ENCODE data around the gene CREBBP.

Gene CREBBP

DNA sequence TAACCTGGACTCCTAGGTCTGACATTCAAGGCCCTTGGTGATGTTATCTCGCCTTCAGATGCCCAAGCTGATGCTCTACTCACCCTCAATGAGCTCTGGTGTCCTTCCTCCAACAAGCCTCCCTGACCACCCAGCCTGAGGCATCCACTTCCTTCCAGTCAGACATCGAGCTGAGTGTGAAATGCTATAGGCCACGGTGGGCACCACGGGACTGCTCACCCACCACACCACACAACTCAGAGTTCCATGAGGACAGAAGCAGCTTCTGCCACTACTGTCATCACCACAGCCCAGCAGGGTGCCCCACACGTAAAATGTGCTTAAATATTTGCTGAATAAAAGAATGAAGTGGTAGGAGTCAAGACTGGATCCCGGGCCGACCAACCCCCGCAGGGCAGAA, 12.0 kb downstream of the CREBBP start:
- no peak for DNase-seq (ENCODE audit: extremely low spot score)
- POLR2A ChIA-PET, result interaction anchor here (1.4 kb wide), 1 partner anchor 12 kb away, joined by 4 read pairs; the partner anchor contains the start of gene CREBBP
- CTCF ChIA-PET, result interaction anchor here (0.9 kb wide), 1 partner anchor 9 kb away, joined by 4 read pairs; no protein-coding TSS in a partner anchor
- TF ChIP-seq FOXA1 (IDR thresholded peaks at IDR 0.05) (no peak), BHLHE40 (IDR thresholded peaks at IDR 0.05; ENCODE audit: borderline replicate concordance) (no peak), TARDBP (IDR thresholded peaks at IDR 0.05) (no peak), ELF4 (IDR thresholded peaks at IDR 0.05) (no peak), FOXM1 (IDR thresholded peaks at IDR 0.05; ENCODE audit: borderline replicate concordance) (no peak), FOXK2 (IDR thresholded peaks at IDR 0.05) (no peak), L3MBTL2 (conservative IDR thresholded peaks at IDR 0.05) (no peak)

DNA sequence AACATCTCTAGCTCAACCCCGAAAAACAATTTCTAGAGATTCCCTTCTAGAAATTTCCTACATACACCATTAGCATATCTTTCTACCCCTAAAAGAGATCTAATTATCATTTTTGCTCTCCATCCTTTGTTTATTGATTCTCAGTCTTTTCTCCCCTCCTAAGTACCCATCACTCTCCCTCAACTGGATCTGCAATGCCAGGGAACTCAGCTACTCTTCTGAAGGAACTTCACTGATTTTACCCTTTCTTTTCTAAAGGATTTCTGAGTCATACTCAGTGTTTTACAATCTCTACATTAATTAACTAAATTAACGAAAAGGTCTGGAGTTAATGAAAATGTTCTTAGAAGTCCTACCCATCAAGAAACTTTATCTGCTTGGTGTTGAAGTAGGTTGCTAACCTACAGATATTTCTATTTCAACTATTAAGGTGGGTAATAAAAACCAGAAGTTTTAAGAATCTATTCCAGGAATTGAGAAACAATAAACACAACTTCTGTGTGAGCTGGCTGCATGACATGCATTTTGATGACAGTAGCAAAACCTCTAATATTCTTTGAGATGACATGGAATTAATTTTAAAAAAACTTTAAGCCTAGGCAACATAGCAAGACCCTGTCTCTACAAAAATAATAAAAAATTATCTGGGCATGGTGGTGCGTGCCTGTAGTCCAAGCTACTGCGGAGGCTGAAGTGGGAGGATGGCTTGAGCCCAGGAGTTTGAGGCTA, 13.6 kb downstream of the CREBBP start:
- no peak for TF ChIP-seq ZNF384 (IDR thresholded peaks at IDR 0.05)
- no peak for TF ChIP-seq L3MBTL2 (conservative IDR thresholded peaks at IDR 0.05)
- TF ChIP-seq SP1 (IDR thresholded peaks at IDR 0.05), result no peak
- no peak for TF ChIP-seq BHLHE40 (IDR thresholded peaks at IDR 0.05; ENCODE audit: borderline replicate concordance)
- TF ChIP-seq ELF4 (IDR thresholded peaks at IDR 0.05), result no peak
- no peak for TF ChIP-seq FOXA1 (IDR thresholded peaks at IDR 0.05)
- no peak for TF ChIP-seq CTBP1 (IDR thresholded peaks at IDR 0.05; ENCODE audit: borderline replicate concordance)
- TF ChIP-seq SUZ12 (IDR thresholded peaks at IDR 0.05), result no peak
- TF ChIP-seq HDGF (IDR thresholded peaks at IDR 0.05; ENCODE audit: borderline replicate concordance), result no peak
- no peak for TF ChIP-seq FOXK2 (IDR thresholded peaks at IDR 0.05)
- TF ChIP-seq FOXM1 (IDR thresholded peaks at IDR 0.05; ENCODE audit: borderline replicate concordance), result no peak
- TF ChIP-seq, protein P1, sequence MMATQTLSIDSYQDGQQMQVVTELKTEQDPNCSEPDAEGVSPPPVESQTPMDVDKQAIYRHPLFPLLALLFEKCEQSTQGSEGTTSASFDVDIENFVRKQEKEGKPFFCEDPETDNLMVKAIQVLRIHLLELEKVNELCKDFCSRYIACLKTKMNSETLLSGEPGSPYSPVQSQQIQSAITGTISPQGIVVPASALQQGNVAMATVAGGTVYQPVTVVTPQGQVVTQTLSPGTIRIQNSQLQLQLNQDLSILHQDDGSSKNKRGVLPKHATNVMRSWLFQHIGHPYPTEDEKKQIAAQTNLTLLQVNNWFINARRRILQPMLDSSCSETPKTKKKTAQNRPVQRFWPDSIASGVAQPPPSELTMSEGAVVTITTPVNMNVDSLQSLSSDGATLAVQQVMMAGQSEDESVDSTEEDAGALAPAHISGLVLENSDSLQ (IDR thresholded peaks at IDR 0.05), result no peak
- no peak for TF ChIP-seq ARNT (IDR thresholded peaks at IDR 0.05)
- no peak for TF ChIP-seq NFRKB (IDR thresholded peaks at IDR 0.05)
- TF ChIP-seq TARDBP (IDR thresholded peaks at IDR 0.05), result no peak
- no peak for TF ChIP-seq LEF1 (IDR thresholded peaks at IDR 0.05; ENCODE audit: borderline replicate concordance)
- CTCF ChIA-PET, result no interaction called here
- POLR2A ChIA-PET, result no interaction called here

DNA sequence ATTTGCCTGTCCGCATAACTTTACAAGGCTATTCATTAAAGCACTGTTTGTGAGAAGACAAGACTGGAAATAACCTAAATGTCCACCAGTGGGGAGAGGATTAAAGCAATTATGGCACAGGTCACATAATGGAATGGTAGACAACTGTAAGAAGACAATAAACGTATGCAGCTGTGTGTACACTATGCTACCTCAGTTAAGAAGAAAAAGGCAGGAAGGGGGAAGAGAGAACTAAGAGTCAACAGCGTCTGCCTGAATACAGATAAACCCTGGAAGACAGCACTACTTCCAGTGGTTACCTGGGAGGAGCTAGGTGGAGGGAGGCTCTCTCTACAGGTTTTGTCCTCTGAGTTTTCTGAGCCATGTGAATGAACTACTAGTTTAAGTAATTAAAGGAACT, 15.3 kb downstream of the CREBBP start:
- POLR2A ChIA-PET, result no interaction called here
- CTCF ChIA-PET, result no interaction called here
- TF ChIP-seq FOXK2 (IDR thresholded peaks at IDR 0.05) (no peak), HDGF (IDR thresholded peaks at IDR 0.05; ENCODE audit: borderline replicate concordance) (no peak), BHLHE40 (IDR thresholded peaks at IDR 0.05; ENCODE audit: borderline replicate concordance) (no peak), L3MBTL2 (conservative IDR thresholded peaks at IDR 0.05) (no peak), ELF4 (IDR thresholded peaks at IDR 0.05) (no peak), TARDBP (IDR thresholded peaks at IDR 0.05) (no peak), ZNF384 (IDR thresholded peaks at IDR 0.05) (no peak), SUZ12 (IDR thresholded peaks at IDR 0.05) (no peak), LEF1 (IDR thresholded peaks at IDR 0.05; ENCODE audit: borderline replicate concordance) (no peak), ARNT (IDR thresholded peaks at IDR 0.05) (no peak), FOXM1 (IDR thresholded peaks at IDR 0.05; ENCODE audit: borderline replicate concordance) (no peak), FOXA1 (IDR thresholded peaks at IDR 0.05) (no peak), SP1 (IDR thresholded peaks at IDR 0.05) (no peak), CTBP1 (IDR thresholded peaks at IDR 0.05; ENCODE audit: borderline replicate concordance) (no peak), NFRKB (IDR thresholded peaks at IDR 0.05) (no peak)
- TF ChIP-seq, protein P1 (IDR thresholded peaks at IDR 0.05), result no peak
- DNase-seq (ENCODE audit: extremely low spot score), result no peak

More for the DNA sequence above, 13.6 kb downstream of the CREBBP start:
- no peak for DNase-seq (ENCODE audit: extremely low spot score)

DNA sequence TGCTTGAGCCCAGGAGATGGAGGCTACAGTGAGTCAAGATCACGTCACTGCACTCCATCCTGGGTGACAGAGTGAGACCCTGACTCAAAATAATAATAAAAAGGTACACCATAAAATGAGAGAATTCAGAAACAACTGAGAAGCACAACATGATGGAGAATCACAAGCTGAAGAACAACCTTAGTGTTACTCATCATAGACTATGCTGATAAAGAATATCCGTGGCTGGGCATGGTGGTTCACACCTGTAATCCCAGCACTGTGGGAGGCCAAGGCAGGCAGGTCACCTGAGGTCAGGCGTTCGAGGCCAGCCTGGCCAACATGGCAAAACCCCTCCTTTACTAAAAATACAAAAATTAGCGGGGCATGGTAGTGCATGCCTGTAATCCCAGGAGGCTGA, 16.0 kb downstream of the CREBBP start:
- no peak for DNase-seq (ENCODE audit: extremely low spot score)
- CTCF ChIA-PET, result no interaction called here
- no peak for TF ChIP-seq ELF4 (IDR thresholded peaks at IDR 0.05)
- no peak for TF ChIP-seq NFRKB (IDR thresholded peaks at IDR 0.05)
- no peak for TF ChIP-seq LEF1 (IDR thresholded peaks at IDR 0.05; ENCODE audit: borderline replicate concordance)
- TF ChIP-seq, protein P1 (IDR thresholded peaks at IDR 0.05), result no peak
- TF ChIP-seq SP1 (IDR thresholded peaks at IDR 0.05), result no peak
- TF ChIP-seq L3MBTL2 (conservative IDR thresholded peaks at IDR 0.05), result no peak
- no peak for TF ChIP-seq ARNT (IDR thresholded peaks at IDR 0.05)
- no peak for TF ChIP-seq TARDBP (IDR thresholded peaks at IDR 0.05)
- POLR2A ChIA-PET, result no interaction called here

DNA sequence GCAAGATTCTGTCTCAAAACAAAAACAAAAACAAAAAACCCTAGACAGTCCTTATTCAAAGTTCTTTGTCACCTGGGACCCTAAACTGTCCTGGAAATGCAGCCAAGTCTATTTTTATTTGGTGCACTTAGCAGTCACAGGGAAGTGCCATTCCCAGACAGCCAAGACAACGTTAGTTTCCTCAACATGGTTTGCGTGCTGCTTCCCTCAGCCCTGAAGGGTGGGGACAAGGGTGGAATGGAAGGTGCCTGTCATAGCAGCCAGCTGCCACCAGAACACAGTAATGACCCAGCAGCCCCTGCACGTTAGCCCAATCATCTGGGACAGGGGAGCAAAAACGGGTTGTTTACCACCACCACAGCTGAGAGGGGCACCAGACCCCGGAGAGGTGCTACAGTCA, 16.9 kb downstream of the CREBBP start:
- no peak for DNase-seq (ENCODE audit: extremely low spot score)
- no peak for TF ChIP-seq SP1 (IDR thresholded peaks at IDR 0.05)
- TF ChIP-seq L3MBTL2 (conservative IDR thresholded peaks at IDR 0.05), result no peak
- TF ChIP-seq TARDBP (IDR thresholded peaks at IDR 0.05), result no peak
- no peak for TF ChIP-seq ELF4 (IDR thresholded peaks at IDR 0.05)
- TF ChIP-seq HDGF (IDR thresholded peaks at IDR 0.05; ENCODE audit: borderline replicate concordance), result no peak
- TF ChIP-seq SUZ12 (IDR thresholded peaks at IDR 0.05), result no peak
- TF ChIP-seq LEF1 (IDR thresholded peaks at IDR 0.05; ENCODE audit: borderline replicate concordance), result no peak
- no peak for TF ChIP-seq FOXM1 (IDR thresholded peaks at IDR 0.05; ENCODE audit: borderline replicate concordance)
- no peak for TF ChIP-seq FOXA1 (IDR thresholded peaks at IDR 0.05)
- TF ChIP-seq ARNT (IDR thresholded peaks at IDR 0.05), result no peak
- no peak for TF ChIP-seq FOXK2 (IDR thresholded peaks at IDR 0.05)
- TF ChIP-seq ZNF384 (IDR thresholded peaks at IDR 0.05), result no peak
- no peak for TF ChIP-seq BHLHE40 (IDR thresholded peaks at IDR 0.05; ENCODE audit: borderline replicate concordance)
- no peak for TF ChIP-seq NFRKB (IDR thresholded peaks at IDR 0.05)
- no peak for TF ChIP-seq CTBP1 (IDR thresholded peaks at IDR 0.05; ENCODE audit: borderline replicate concordance)
- TF ChIP-seq, protein P1 (IDR thresholded peaks at IDR 0.05), result no peak
- ChIA-PET CTCF (interaction anchor here (1.1 kb wide), 1 partner anchor 51 kb away, joined by 4 read pairs; no protein-coding TSS in a partner anchor), POLR2A (no interaction called here)
